H9 (cell line): ENCODE results near the gene PRR12. TPM values are rescaled to one million over a fixed set of nuclear protein-coding genes. Genes with fewer than 3 reads are reported as not detected.
A peak's percentile ranks its signal among the peaks of the same experiment; 100 is the strongest.

Source experiments
- DNase-seq: peaks from one replicate; pipeline ENCODE4 v3.0.0-alpha.2; 2017
- H2AFZ ChIP-seq: one replicate; pipeline ENCODE4 v1.6.1; 2013; ENCODE audit warnings: mild to moderate bottlenecking, low read length, control low read depth, moderate library complexity
- H2AK5ac ChIP-seq: 2 replicates; pipeline ENCODE4 v1.6.1; 2013; ENCODE audit warnings: low read length, control low read depth, mixed read lengths; ENCODE audit not compliant: insufficient read length
- H2BK120ac ChIP-seq: one replicate; pipeline ENCODE4 v1.6.1; 2013; ENCODE audit warnings: low read depth, mild to moderate bottlenecking, low read length, control low read depth, inconsistent platforms; ENCODE audit not compliant: poor library complexity, severe bottlenecking
- H2BK12ac ChIP-seq: 2 replicates; pipeline ENCODE4 v1.6.1; 2013; ENCODE audit warnings: low read length, control low read depth, mixed read lengths, low read depth; ENCODE audit not compliant: insufficient read length
- H2BK15ac ChIP-seq: 2 replicates; pipeline ENCODE4 v1.6.1; 2013; ENCODE audit warnings: low read depth, low read length, control low read depth
- H2BK20ac ChIP-seq: one replicate; pipeline ENCODE4 v1.6.1; 2013; ENCODE audit warnings: low read depth, mild to moderate bottlenecking, low read length, control low read depth, inconsistent platforms; ENCODE audit not compliant: poor library complexity, severe bottlenecking
- H2BK5ac ChIP-seq: 2 replicates; pipeline ENCODE4 v1.6.1; 2013; ENCODE audit warnings: low read length, control low read depth, mixed read lengths; ENCODE audit not compliant: insufficient read length
- H3K14ac ChIP-seq: 2 replicates; pipeline ENCODE4 v1.6.1; 2013; ENCODE audit warnings: low read length, control low read depth; ENCODE audit not compliant: insufficient read depth
- H3K18ac ChIP-seq: 2 replicates; pipeline ENCODE4 v1.6.1; 2013; ENCODE audit warnings: low read depth, mild to moderate bottlenecking, mixed read lengths, low read length, control low read depth; ENCODE audit not compliant: insufficient read length
- H3K23ac ChIP-seq: 2 replicates; pipeline ENCODE4 v1.6.1; 2013; ENCODE audit warnings: low read length, control low read depth, mixed read lengths, low read depth; ENCODE audit not compliant: insufficient read length
- H3K23me2 ChIP-seq: 2 replicates; pipeline ENCODE4 v1.6.1; 2013; ENCODE audit warnings: low read depth, mild to moderate bottlenecking, mixed read lengths, low read length, control low read depth; ENCODE audit not compliant: insufficient read length, poor library complexity, severe bottlenecking
- H3K27ac ChIP-seq: 2 replicates; pipeline ENCODE4 v1.5.1; 2013; ENCODE audit warnings: low read length, control low read depth, mixed read lengths, low read depth; ENCODE audit not compliant: insufficient read length
- H3K27me3 ChIP-seq: 2 replicates; pipeline ENCODE4 v1.6.1; 2013; ENCODE audit warnings: low read length, control low read depth, inconsistent platforms; ENCODE audit not compliant: insufficient read depth
- H3K4ac ChIP-seq: 2 replicates; pipeline ENCODE4 v1.6.1; 2013; ENCODE audit warnings: low read depth, mild to moderate bottlenecking, control low read depth, inconsistent platforms, low read length, moderate library complexity
- H3K4me1 ChIP-seq: 2 replicates; pipeline ENCODE4 v1.6.1; 2013; ENCODE audit warnings: low read length, control low read depth, inconsistent platforms; ENCODE audit not compliant: insufficient read depth
- H3K4me2 ChIP-seq: 2 replicates; pipeline ENCODE4 v1.6.1; 2013; ENCODE audit warnings: low read length, control low read depth, mixed read lengths; ENCODE audit not compliant: insufficient read length, insufficient read depth
- H3K56ac ChIP-seq: 2 replicates; pipeline ENCODE4 v1.6.1; 2013; ENCODE audit warnings: low read depth, mild to moderate bottlenecking, mixed read lengths, low read length, control low read depth; ENCODE audit not compliant: insufficient read length
- H3K79me1 ChIP-seq: 2 replicates; pipeline ENCODE4 v1.6.1; 2013; ENCODE audit warnings: low read depth, mild to moderate bottlenecking, moderate library complexity, low read length, control low read depth, inconsistent platforms; ENCODE audit not compliant: insufficient read depth, poor library complexity, severe bottlenecking
- H3K79me2 ChIP-seq: 2 replicates; pipeline ENCODE4 v1.6.1; 2013; ENCODE audit warnings: low read length, control low read depth, inconsistent platforms; ENCODE audit not compliant: insufficient read depth
- H3K9ac ChIP-seq: 2 replicates; pipeline ENCODE4 v1.6.1; 2013; ENCODE audit warnings: low read length, control low read depth, mixed read lengths; ENCODE audit not compliant: insufficient read length; ENCODE audit errors: extremely low read depth
- H3K9me3 ChIP-seq: one replicate; pipeline ENCODE4 v1.6.1; 2013; ENCODE audit warnings: low read depth, low read length, inconsistent platforms; ENCODE audit not compliant: control insufficient read depth
- H3T11ph ChIP-seq: one replicate; pipeline ENCODE4 v1.6.1; 2013; ENCODE audit warnings: mild to moderate bottlenecking, low read length, control low read depth, inconsistent platforms
- H4K20me1 ChIP-seq: one replicate; pipeline ENCODE4 v1.6.1; 2013; ENCODE audit not compliant: control insufficient read depth, insufficient read length, insufficient read depth
- H4K5ac ChIP-seq: 2 replicates; pipeline ENCODE4 v1.6.1; 2013; ENCODE audit warnings: low read depth, mild to moderate bottlenecking, mixed read lengths, low read length, control low read depth; ENCODE audit not compliant: insufficient read length
- H4K8ac ChIP-seq: replicated peaks from 2 replicates; pipeline ENCODE4 v1.6.1; 2013; ENCODE audit warnings: low read length, control low read depth, mixed read lengths, low read depth; ENCODE audit not compliant: insufficient read length
- H4K91ac ChIP-seq: 2 replicates; pipeline ENCODE4 v1.6.1; 2013; ENCODE audit warnings: low read depth, mild to moderate bottlenecking, moderate library complexity, mixed read lengths, low read length, control low read depth; ENCODE audit not compliant: insufficient read length
- H3K27ac Mint-ChIP-seq, 3 experiments: 2 replicates in 2 of 3; 3 replicates in 1 of 3; pipeline ENCODE4 v1.8.0; 2020 to 2021; ENCODE audit warnings: mixed read lengths in 3 of 3, mild to moderate bottlenecking in 1 of 3, moderate library complexity in 1 of 3
- H3K27me3 Mint-ChIP-seq: 2 replicates; pipeline ENCODE4 v1.8.0; 2021; ENCODE audit warnings: low read depth, mild to moderate bottlenecking, moderate library complexity, mixed read lengths
- H3K36me3 Mint-ChIP-seq, 3 experiments: 2 replicates in 2 of 3; 3 replicates in 1 of 3; pipeline ENCODE4 v1.8.0; 2020 to 2021; ENCODE audit warnings: low read depth in 3 of 3, mixed read lengths in 3 of 3; ENCODE audit not compliant: insufficient read depth in 1 of 3
- H3K4me1 Mint-ChIP-seq, 2 experiments: 2 replicates each; pipeline ENCODE4 v1.8.0; 2020; ENCODE audit warnings: mixed read lengths in 2 of 2
- H3K4me3 Mint-ChIP-seq, 2 experiments: 2 replicates in 1 of 2; 3 replicates in 1 of 2; pipeline ENCODE4 v1.8.0; 2020 to 2021; ENCODE audit warnings: mild to moderate bottlenecking in 2 of 2, mixed read lengths in 2 of 2, moderate library complexity in 1 of 2
- H3K9me3 Mint-ChIP-seq, 2 experiments: 2 replicates in 1 of 2; 3 replicates in 1 of 2; pipeline ENCODE4 v1.8.0; 2020; ENCODE audit warnings: mild to moderate bottlenecking in 2 of 2, mixed read lengths in 2 of 2, moderate library complexity in 1 of 2
- CTCF ChIP-seq: fragments of 200-600 bp; sonication (generic); conservative IDR thresholded peaks from 3 replicates; pipeline ENCODE4 v1.8.0; 2021; ENCODE audit warnings: antibody characterized with exemption, mild to moderate bottlenecking
- WGBS: extraction: QIAGEN DNeasy Blood & Tissue Kit; methylation state at CpG from one replicate; pipeline ENCODE4 v1.1.7; 2013; ENCODE audit warnings: missing lambda C conversion rate, low lambda C conversion rate, mixed read lengths; ENCODE audit not compliant: insufficient read length; ENCODE audit errors: extremely low coverage; 5-methylcytosine and 5-hydroxymethylcytosine counted together
- total RNA-seq: library from RNA; stranded (reverse); gene quantifications from 2 replicates; pipeline ENCODE4 v1.2.1, GENCODE V29; 2021

PRR12 gene
- total RNA-seq, 1 experiment from 2014 or later, result 65.9 TPM

DNA sequence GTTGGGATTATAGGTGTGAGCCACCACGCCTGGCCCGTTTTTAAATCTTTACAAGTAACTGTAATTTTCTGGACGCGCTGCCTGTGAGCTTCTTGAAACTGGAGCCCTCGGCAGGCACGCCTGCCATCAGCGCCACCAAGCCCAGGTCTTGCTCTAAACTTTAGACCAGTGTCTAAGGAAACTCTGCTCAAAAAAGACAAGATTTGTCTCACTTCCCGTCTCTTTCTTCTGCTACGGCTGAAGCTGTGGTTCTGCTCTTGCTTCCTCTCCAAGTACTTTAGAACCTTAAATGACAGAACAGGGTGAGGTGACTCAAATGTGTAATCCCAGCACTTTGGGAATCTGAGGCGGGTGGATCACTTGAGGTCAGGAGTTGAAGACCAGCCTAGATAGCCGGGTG, 38.2 kb upstream of the PRR12 start:
- Mint-ChIP-seq H3K9me3 (no peaks in the 10 kb centered on the region; a peak in 1 of 5 replicates), H3K27me3 (no peaks in the 10 kb centered on the region), H3K36me3 (peaks cover 13 to 23% (median 21%) of the 10 kb centered on the region in 3 experiments), H3K4me3 (no peak overlapping the region), H3K4me1 (peaks cover 2 to 12% of the 10 kb centered on the region in 2 experiments; a peak in 3 of 4 replicates), H3K27ac (peak overlapping the region in 1 of 3 experiments; percentile 18; a peak in 2 of 7 replicates)
- H3K9me3 ChIP-seq, result no peaks in the 10 kb centered on the region
- H2BK15ac ChIP-seq, result no peak overlapping the region
- WGBS, result no CpG with 5 or more reads among the region's 11 CpGs
- H3K14ac ChIP-seq, result no peak overlapping the region
- peaks cover 9% of the 10 kb centered on the region for H3K23me2 ChIP-seq
- no peak overlapping the region for H3K9ac ChIP-seq
- H3K27ac ChIP-seq, result no peak overlapping the region
- H4K20me1 ChIP-seq, result no peaks in the 10 kb centered on the region
- H3K27me3 ChIP-seq, result no peaks in the 10 kb centered on the region
- no peak overlapping the region for H2AK5ac ChIP-seq
- DNase-seq, result no peak
- H2AFZ ChIP-seq, result no peak overlapping the region
- H3K4ac ChIP-seq, result no peak overlapping the region
- H4K8ac ChIP-seq, result no peak overlapping the region
- H2BK12ac ChIP-seq, result no peak overlapping the region
- no peak overlapping the region for H3K56ac ChIP-seq
- no peak overlapping the region for H3K18ac ChIP-seq
- no peak overlapping the region for H4K91ac ChIP-seq
- no peak overlapping the region for H2BK5ac ChIP-seq
- no peak overlapping the region for H3T11ph ChIP-seq
- no peaks in the 10 kb centered on the region for H3K79me1 ChIP-seq
- H3K79me2 ChIP-seq, result no peaks in the 10 kb centered on the region
- no peak overlapping the region for H4K5ac ChIP-seq
- H2BK20ac ChIP-seq, result no peak overlapping the region
- no peak overlapping the region for H3K4me2 ChIP-seq
- no peak overlapping the region for H3K23ac ChIP-seq
- no peak overlapping the region for H2BK120ac ChIP-seq
- no peak for TF ChIP-seq CTCF
- no peaks in the 10 kb centered on the region for H3K4me1 ChIP-seq
